Immature natural killer cell (primary cell): Measurements from ENCODE around the gene MINK1. TPM values are rescaled to one million over a fixed set of nuclear protein-coding genes. Genes with fewer than 3 reads are reported as not detected.

Source experiments
- DNase-seq, 3 donors: peaks; one replicate each; pipeline ENCODE4 v3.0.0; 2022; ENCODE audit warnings: mixed read lengths in 1 of 3
- H3K27ac Mint-ChIP-seq, 6 donors: one replicate each; pipeline ENCODE4 v1.8.0; 2020; ENCODE audit warnings: mixed read lengths in 6 of 6, mild to moderate bottlenecking in 5 of 6, inconsistent platforms in 4 of 6, moderate library complexity in 3 of 6
- H3K27me3 Mint-ChIP-seq, 3 donors: one replicate each; pipeline ENCODE4 v1.8.0; 2020 to 2021; ENCODE audit warnings: low read depth in 3 of 3, mild to moderate bottlenecking in 3 of 3, mixed read lengths in 3 of 3, moderate library complexity in 3 of 3, inconsistent platforms in 1 of 3
- H3K36me3 Mint-ChIP-seq, 3 donors: one replicate each; pipeline ENCODE4 v1.8.0; 2020; ENCODE audit warnings: mixed read lengths in 3 of 3, inconsistent platforms in 2 of 3, mild to moderate bottlenecking in 2 of 3
- H3K4me1 Mint-ChIP-seq, 2 donors: one replicate each; pipeline ENCODE4 v1.8.0; 2020; ENCODE audit warnings: inconsistent platforms in 2 of 2, mild to moderate bottlenecking in 2 of 2, mixed read lengths in 2 of 2, moderate library complexity in 1 of 2
- H3K4me3 Mint-ChIP-seq, 5 donors: one replicate each; pipeline ENCODE4 v1.8.0; 2020; ENCODE audit warnings: mild to moderate bottlenecking in 5 of 5, mixed read lengths in 5 of 5, inconsistent platforms in 3 of 5, moderate library complexity in 3 of 5
- H3K9me3 Mint-ChIP-seq, 6 donors: one replicate each; pipeline ENCODE4 v1.8.0; 2020; ENCODE audit warnings: mild to moderate bottlenecking in 6 of 6, mixed read lengths in 6 of 6, inconsistent platforms in 4 of 6, moderate library complexity in 3 of 6
- polyA plus RNA-seq, 3 donors: library from polyadenylated mRNA; unstranded; fragments of 300-500 nt; fragmentation: Illumina TruSeq; gene quantifications; one replicate each; pipeline ENCODE4 v1.2.3, GENCODE V29; 2021

The MINK1 gene
- polyA plus RNA-seq, 3 donors from 2014 or later = 2.0 to 13.5 (median 3.8) TPM

DNA sequence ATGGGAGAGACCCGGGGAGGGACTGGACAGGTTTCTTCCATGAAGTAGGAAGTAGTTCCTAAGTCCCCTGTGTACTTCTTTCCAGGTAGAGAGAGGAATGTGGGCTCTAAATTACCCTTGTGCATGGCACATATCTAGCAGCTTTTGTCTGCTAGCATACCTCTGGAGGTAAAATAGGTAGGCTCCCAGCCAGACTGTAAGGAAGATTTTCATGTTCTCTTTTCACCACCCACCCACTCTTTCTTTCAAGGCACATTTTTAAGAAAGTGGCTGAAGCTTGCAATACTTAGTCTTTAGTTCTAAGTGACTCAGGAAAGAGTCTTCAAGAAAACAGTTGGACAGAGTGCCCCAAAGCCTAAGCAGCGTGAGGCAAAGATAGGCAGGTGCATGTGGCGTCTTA lies 9.2 kb downstream of the MINK1 start:
- Mint-ChIP-seq H3K9me3 (no peaks in the 10 kb centered on the region), H3K36me3 (peaks cover 0 to 7% (median 0%) of the 10 kb centered on the region in 3 donors), H3K4me1 (peaks cover 26 to 61% of the 10 kb centered on the region in 2 donors), H3K4me3 (no peak overlapping the region), H3K27ac (peak overlapping the region in 1 of 6 donors; percentile 24), H3K27me3 (no peaks in the 10 kb centered on the region)
- DNase-seq = no peak

DNA sequence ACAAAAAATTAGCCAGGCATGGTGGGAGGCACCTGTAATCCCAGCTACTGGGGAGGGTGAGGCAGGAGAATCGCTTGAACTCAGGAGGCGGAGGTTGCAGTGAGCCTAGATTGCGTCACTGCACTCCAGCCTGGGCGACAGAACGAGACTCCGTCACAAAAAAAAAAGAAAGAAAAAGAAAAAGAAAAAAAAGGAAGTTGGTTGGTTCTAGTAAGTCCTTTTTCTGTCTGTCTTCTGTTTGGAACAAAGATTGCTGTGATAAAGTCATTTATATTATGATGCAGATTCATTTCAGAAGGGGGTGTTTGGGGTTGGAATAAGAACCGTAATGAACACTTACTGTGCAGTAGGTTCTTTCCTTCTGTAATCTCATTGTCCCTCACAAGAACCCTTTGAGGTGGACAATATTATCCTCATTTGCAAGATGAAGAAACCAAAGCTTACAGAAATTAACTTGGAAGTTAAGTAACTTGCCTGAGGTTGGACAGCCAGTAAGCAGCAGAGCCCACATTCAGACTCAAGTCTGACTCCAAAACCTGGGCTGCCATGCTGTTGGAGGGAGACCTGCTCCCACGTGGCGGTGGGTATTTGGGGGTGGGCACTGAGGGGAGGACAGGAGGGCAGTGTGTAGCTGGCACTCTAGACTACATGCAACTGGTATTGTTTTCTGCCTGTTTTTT lies 10.3 kb downstream of the MINK1 start:
- no peak for DNase-seq
- H3K27ac Mint-ChIP-seq = no peak overlapping the region
- peaks cover 28 to 53% of the 10 kb centered on the region in 2 donors for H3K4me1 Mint-ChIP-seq
- H3K4me3 Mint-ChIP-seq = no peak overlapping the region
- peaks cover 0 to 4% (median 4%) of the 10 kb centered on the region in 3 donors for H3K36me3 Mint-ChIP-seq
- no peaks in the 10 kb centered on the region for H3K27me3 Mint-ChIP-seq
- peaks cover 0 to 1% (median 0%) of the 10 kb centered on the region in 6 donors for H3K9me3 Mint-ChIP-seq

DNA sequence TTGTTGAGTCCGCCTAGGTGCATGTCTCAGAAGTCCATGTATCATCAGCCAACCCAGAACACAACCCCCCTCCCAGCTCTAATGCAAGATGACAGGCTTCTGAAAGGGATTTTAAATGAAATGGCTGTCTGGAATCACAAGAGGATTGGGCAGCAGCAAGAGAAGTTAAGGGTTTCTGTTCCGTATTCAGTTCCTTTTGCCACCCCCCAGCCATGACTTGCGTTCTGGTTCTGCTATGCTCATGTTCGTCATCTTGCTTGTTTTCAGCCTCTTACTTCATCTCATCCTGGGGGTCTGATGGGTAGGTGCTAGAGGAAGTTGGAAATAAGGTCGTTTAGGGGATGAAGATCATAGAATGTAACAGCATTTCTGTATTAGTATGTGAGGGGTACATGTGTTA lies 12.0 kb downstream of the MINK1 start:
- no peak overlapping the region for H3K4me3 Mint-ChIP-seq
- peaks cover 0 to 8% (median 7%) of the 10 kb centered on the region in 3 donors for H3K36me3 Mint-ChIP-seq
- H3K27ac Mint-ChIP-seq = peak overlapping the region in 2 of 6 donors; percentile 35 to 43
- H3K9me3 Mint-ChIP-seq = peaks cover 0 to 1% (median 0%) of the 10 kb centered on the region in 6 donors
- H3K4me1 Mint-ChIP-seq = peaks cover 27 to 48% of the 10 kb centered on the region in 2 donors
- H3K27me3 Mint-ChIP-seq = peaks cover 0 to 7% (median 0%) of the 10 kb centered on the region in 3 donors
- no peak for DNase-seq

DNA sequence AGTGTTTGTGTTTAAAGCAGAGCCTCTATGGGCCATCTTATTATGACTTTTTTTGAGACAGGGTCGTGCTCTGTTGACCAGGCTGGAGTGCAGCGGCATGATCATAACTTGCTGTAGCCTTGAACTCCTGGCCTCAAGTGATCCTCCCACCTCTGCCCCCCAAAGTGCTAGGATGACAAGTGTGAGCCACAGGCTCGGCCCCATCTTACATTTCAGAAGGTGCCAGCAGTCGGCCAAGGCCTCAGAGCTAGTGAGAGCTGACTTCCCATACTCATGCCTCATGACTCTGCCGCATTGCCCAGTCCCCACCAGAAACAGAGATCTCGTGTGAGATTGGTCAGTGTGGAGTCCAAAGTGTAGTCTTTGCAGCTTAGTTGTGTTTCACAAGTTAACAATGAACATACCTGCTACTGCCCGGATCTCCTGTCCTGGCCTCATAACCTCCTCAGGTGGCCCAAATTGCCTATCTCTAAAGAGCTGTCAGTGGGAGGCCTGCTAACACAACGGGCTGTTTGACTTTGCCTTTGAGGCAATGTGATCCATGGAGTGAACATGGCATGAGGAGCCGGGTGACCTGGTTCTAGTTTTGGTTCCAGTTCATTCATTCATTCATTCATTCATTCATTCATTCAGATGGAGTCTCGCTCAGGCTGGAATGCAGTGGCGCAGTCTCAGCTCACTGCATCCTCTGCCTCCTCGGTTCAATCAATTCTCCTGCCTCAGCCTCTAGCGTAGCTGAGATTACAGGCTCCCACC lies 13.7 kb downstream of the MINK1 start:
- peaks cover 0 to 8% (median 7%) of the 10 kb centered on the region in 3 donors for H3K36me3 Mint-ChIP-seq
- H3K9me3 Mint-ChIP-seq = peaks cover 0 to 1% (median 0%) of the 10 kb centered on the region in 6 donors
- no peak for DNase-seq
- H3K4me1 Mint-ChIP-seq = peaks cover 24 to 45% of the 10 kb centered on the region in 2 donors
- H3K27me3 Mint-ChIP-seq = peaks cover 0 to 11% (median 9%) of the 10 kb centered on the region in 3 donors
- no peak overlapping the region for H3K27ac Mint-ChIP-seq
- H3K4me3 Mint-ChIP-seq = no peak overlapping the region

- Mint-ChIP-seq H3K36me3 (peaks cover 0 to 8% (median 7%) of the 10 kb centered on the region in 3 donors), H3K4me1 (peaks cover 31 to 56% of the 10 kb centered on the region in 2 donors), H3K27ac (no peak overlapping the region), H3K9me3 (peaks cover 0 to 7% (median 5%) of the 10 kb centered on the region in 6 donors), H3K4me3 (no peak overlapping the region), H3K27me3 (peaks cover 16 to 29% (median 28%) of the 10 kb centered on the region in 3 donors)
- no peak for DNase-seq
Observed at GRCh38 chr17:4849011-4849536, 15.9 kb downstream of the MINK1 start.

DNA sequence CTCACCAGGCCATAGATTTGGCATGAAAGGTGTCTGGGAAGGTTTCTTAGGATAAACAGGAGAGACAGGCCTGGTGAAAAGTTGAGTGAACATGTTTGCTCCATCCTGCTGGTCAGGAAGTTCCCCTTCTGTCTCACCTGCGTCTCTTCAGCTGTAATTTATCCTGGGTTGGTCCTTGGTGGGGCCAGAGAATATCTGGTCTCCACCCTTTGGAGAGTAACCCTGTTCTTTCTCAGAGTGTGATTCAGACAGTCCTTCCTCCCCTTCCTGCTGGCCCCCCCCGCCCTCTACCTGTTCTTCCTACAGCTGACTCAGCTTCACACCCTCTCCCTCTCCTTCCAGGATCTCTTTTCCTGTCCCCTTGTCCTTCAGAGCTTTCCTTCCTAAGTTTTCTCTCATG lies 17.1 kb downstream of the MINK1 start:
- H3K4me1 Mint-ChIP-seq = peaks cover 35 to 53% of the 10 kb centered on the region in 2 donors
- no peak overlapping the region for H3K27ac Mint-ChIP-seq
- no peak for DNase-seq
- peaks cover 0 to 7% (median 5%) of the 10 kb centered on the region in 6 donors for H3K9me3 Mint-ChIP-seq
- peaks cover 0 to 8% (median 7%) of the 10 kb centered on the region in 3 donors for H3K36me3 Mint-ChIP-seq
- peaks cover 18 to 35% (median 33%) of the 10 kb centered on the region in 3 donors for H3K27me3 Mint-ChIP-seq
- no peak overlapping the region for H3K4me3 Mint-ChIP-seq

- Mint-ChIP-seq H3K4me1 (peaks cover 35 to 49% of the 10 kb centered on the region in 2 donors), H3K36me3 (peaks cover 0 to 9% (median 4%) of the 10 kb centered on the region in 3 donors), H3K27me3 (peaks cover 18 to 35% (median 33%) of the 10 kb centered on the region in 3 donors), H3K4me3 (peak overlapping the region in 1 of 5 donors; percentile 27), H3K27ac (peak overlapping the region in 2 of 6 donors; percentile 26 to 72), H3K9me3 (peaks cover 0 to 7% (median 5%) of the 10 kb centered on the region in 6 donors)
- DNase-seq = no peak
Observed at GRCh38 chr17:4851084-4851483, 17.9 kb downstream of the MINK1 start.

DNA sequence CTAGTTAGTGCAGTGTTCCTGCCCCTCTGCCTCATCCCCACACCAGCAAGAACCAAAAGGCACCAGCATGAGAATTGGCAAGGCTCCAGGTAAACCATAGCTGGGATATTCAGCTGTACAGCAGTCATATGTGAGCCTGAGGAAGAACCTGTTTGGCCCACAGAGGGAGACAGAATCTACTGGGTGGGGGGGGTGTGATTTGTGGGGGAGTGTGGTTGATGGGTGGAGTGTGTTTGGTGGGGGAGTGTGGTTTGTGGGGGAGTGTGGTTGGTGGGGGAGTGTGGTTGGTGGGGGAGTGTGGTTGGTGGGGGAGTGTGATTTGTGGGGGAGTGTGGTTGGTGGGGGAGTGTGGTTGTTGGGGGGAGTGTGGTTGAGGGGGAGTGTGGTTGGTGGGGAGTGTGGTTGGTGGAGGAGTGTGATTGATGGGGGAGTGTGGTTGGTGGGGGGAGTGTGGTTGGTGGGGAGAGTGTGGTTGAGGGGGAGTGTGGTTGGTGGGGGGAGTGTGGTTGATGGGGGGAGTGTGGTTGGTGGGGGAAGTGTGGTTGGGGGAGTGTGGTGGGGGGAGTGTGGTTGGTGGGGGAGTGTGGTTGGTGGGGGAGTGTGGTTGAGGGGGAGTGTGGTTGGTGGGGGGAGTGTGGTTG lies 19.5 kb downstream of the MINK1 start:
- peaks cover 0 to 7% (median 5%) of the 10 kb centered on the region in 6 donors for H3K9me3 Mint-ChIP-seq
- H3K27ac Mint-ChIP-seq = peak overlapping the region in 5 of 6 donors; percentile 31 to 92 (median 89)
- H3K4me1 Mint-ChIP-seq = peaks cover 31 to 49% of the 10 kb centered on the region in 2 donors
- H3K36me3 Mint-ChIP-seq = peaks cover 4 to 23% (median 10%) of the 10 kb centered on the region in 3 donors
- peak overlapping the region in 3 of 5 donors; percentile 5 to 71 (median 29) for H3K4me3 Mint-ChIP-seq
- peaks cover 18 to 35% (median 35%) of the 10 kb centered on the region in 3 donors for H3K27me3 Mint-ChIP-seq
- peak; percentile 32 to 53 (median 44) for DNase-seq

DNA sequence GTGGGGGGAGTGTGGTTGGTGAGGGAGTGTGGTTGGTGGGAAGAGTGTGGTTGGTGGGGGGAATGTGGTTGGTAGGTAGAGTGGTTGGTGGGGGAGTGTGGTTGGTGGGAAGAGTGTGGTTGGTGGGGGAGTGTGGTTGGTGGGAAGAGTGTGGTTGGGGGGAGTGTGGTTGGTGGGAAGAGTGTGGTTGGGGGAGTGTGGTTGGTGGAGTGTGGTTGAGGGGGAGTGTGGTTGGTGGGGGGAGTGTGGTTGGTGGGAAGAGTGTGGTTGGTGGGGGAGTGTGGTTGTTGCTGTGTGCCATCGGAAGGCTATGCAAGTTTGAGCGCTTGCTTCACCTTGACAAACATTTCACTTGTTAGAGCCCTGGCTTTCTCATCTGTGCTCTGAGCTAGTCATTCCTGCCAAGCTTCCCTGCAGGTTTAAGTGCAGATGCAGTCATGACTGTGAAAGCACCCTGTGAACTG lies 20.1 kb downstream of the MINK1 start:
- Mint-ChIP-seq H3K4me3 (peak overlapping the region in 2 of 5 donors; percentile 4 to 6), H3K9me3 (peaks cover 0 to 7% (median 5%) of the 10 kb centered on the region in 6 donors), H3K4me1 (peaks cover 32 to 49% of the 10 kb centered on the region in 2 donors), H3K27me3 (peaks cover 18 to 35% (median 35%) of the 10 kb centered on the region in 3 donors), H3K27ac (peak overlapping the region in 3 of 6 donors; percentile 48 to 90 (median 72)), H3K36me3 (peaks cover 4 to 22% (median 10%) of the 10 kb centered on the region in 3 donors)
- DNase-seq = peak; percentile 27 to 36 (median 32)

DNA sequence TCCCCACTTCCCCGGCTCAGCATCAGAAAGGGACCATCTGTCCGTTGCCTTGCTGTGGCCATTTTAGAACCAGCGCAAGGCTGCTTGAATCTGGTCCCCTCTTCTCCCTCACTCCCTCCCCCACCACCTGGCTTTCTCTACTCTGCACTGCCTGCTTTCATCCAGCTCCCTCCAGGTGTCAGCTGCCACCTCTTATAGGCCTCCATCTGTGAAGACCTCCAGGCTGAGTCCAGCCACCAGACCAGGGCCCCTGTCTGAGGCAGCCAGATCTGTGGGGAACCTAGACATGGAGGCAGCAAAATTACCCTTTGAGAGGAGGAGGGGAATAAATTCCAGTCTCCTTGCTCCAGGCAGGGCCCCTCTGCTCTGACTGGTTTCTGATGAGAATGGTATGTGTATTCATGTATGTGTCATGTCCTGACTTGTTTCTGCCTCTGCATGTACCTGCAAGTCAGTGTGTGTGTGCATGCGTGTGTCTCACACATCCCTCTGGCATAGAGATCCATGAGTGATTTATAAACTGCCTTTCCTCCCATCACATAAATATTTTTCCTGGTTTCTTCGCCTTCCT lies 21.1 kb downstream of the MINK1 start:
- Mint-ChIP-seq H3K27me3 (peaks cover 18 to 35% (median 34%) of the 10 kb centered on the region in 3 donors), H3K27ac (peak overlapping the region in 3 of 6 donors; percentile 20 to 57 (median 23)), H3K9me3 (peaks cover 0 to 7% (median 5%) of the 10 kb centered on the region in 6 donors), H3K4me1 (peaks cover 33 to 49% of the 10 kb centered on the region in 2 donors), H3K36me3 (peaks cover 4 to 22% (median 10%) of the 10 kb centered on the region in 3 donors), H3K4me3 (peak overlapping the region in 1 of 5 donors; percentile 46)
- DNase-seq = no peak

DNA sequence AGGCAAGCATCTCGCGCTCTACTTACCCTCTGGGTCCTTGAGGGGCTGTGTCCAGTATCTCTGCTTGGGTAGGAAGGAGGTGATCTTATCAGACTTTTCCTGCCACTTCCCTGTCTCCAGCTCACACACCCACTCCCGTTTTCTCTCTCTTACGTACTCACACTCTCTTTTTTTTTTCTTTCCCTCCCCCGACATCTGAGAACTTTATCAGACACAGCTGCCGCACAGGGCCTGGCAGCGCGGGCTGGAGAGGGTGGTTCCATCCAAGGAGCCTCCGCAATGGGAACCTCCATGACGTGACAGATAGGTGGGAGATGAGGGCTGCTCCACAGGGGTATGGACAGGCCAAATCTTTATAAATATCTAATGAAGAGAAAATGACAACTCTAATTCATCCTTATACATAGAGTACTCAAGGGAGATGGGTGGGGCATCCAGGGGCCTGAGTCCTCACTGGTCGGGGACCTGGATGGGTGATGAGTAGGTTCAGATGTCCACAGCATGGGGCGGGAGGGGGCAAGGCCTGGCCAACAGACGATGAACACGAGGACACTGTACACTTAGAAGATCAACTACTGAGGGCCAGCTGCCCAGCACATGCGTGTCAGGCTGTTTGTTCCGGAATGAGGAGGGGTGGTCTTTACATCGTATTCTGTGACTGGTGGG lies 23.3 kb downstream of the MINK1 start:
- no peak overlapping the region for H3K27ac Mint-ChIP-seq
- H3K27me3 Mint-ChIP-seq = peaks cover 18 to 30% (median 26%) of the 10 kb centered on the region in 3 donors
- H3K36me3 Mint-ChIP-seq = peaks cover 4 to 18% (median 7%) of the 10 kb centered on the region in 3 donors
- no peak for DNase-seq
- no peak overlapping the region for H3K4me3 Mint-ChIP-seq
- H3K4me1 Mint-ChIP-seq = peaks cover 25 to 33% of the 10 kb centered on the region in 2 donors
- peaks cover 0 to 7% (median 5%) of the 10 kb centered on the region in 6 donors for H3K9me3 Mint-ChIP-seq

DNA sequence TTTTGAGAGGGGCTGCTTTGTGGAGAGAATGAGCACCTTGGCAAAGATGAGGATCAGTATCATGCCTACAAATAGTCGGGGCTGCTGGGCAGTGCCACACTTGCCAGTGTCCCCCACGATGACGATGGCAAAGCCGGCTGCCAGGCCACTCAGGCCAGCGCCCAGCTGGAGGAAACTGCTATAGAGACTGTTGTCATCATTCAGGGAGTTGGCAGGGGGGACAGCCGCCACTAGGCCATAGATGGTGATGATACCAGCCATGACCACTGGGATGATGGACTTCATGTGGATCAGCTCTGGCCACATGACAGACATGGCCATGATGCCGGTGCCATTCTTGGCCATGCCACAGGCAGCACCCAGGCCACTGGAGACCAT lies 23.8 kb downstream of the MINK1 start:
- Mint-ChIP-seq H3K27me3 (peaks cover 18 to 25% (median 24%) of the 10 kb centered on the region in 3 donors), H3K4me3 (no peak overlapping the region), H3K4me1 (peaks cover 23 to 30% of the 10 kb centered on the region in 2 donors), H3K9me3 (peaks cover 0 to 6% (median 4%) of the 10 kb centered on the region in 6 donors), H3K36me3 (peaks cover 4 to 18% (median 7%) of the 10 kb centered on the region in 3 donors), H3K27ac (no peak overlapping the region)
- no peak for DNase-seq
